Calu3 (cell line): ENCODE measurements around the gene CACNA2D3. TPM values are rescaled to one million over a fixed set of nuclear protein-coding genes. Genes with fewer than 3 reads are reported as not detected.

Source experiments
- BruUV-seq: library from RNA; stranded (reverse); fragments of 400-500 nt; replicated peaks from 2 replicates; lab custom pipeline; 2021; lab: Mats Ljungman, UMichigan
- CTCF ChIA-PET: fragments of 300-600 bp; sonication (Branson Sonifier 250); formaldehyde crosslinking; loops from one replicate; lab custom pipeline; 2022; ENCODE audit warnings: antibody characterized with exemption; lab: Charles Lee
- DNase-seq: peaks from one replicate; pipeline ENCODE4 v3.0.0; 2022
- H3K27ac Mint-ChIP-seq: one replicate; pipeline ENCODE4 v1.8.0; 2022; ENCODE audit warnings: mixed read lengths; ENCODE audit not compliant: unreplicated experiment
- H3K27me3 Mint-ChIP-seq: one replicate; pipeline ENCODE4 v1.8.0; 2022; ENCODE audit warnings: mixed read lengths; ENCODE audit not compliant: unreplicated experiment
- H3K36me3 Mint-ChIP-seq: one replicate; pipeline ENCODE4 v1.8.0; 2022; ENCODE audit warnings: mild to moderate bottlenecking, moderate library complexity, mixed read lengths; ENCODE audit not compliant: insufficient read depth, unreplicated experiment
- H3K4me1 Mint-ChIP-seq: one replicate; pipeline ENCODE4 v1.8.0; 2022; ENCODE audit warnings: mild to moderate bottlenecking, low read depth, mixed read lengths; ENCODE audit not compliant: unreplicated experiment
- H3K4me3 Mint-ChIP-seq: one replicate; pipeline ENCODE4 v1.8.0; 2022; ENCODE audit warnings: mild to moderate bottlenecking, low read depth, moderate library complexity, mixed read lengths; ENCODE audit not compliant: unreplicated experiment
- H3K9me3 Mint-ChIP-seq: one replicate; pipeline ENCODE4 v1.8.0; 2022; ENCODE audit warnings: low read depth, mixed read lengths; ENCODE audit not compliant: unreplicated experiment
- intact Hi-C: fragments of 100-400 bp; cut with micrococcal nuclease; formaldehyde crosslinking; loops from one replicate; pipeline ENCODE4 v1.10.0; 2022; ENCODE audit not compliant: unreplicated experiment
- total RNA-seq: library from RNA; stranded (reverse); gene quantifications from 2 replicates; pipeline ENCODE4 v1.2.3, GENCODE V29; 2022
- TF ChIP-seq, protein P1 (sequence below): fragments of 200-600 bp; IDR thresholded peaks from one replicate; pipeline ENCODE4 v1.8.0; 2022; ENCODE audit warnings: antibody characterized with exemption; ENCODE audit not compliant: unreplicated experiment

The CACNA2D3 gene
- total RNA-seq, 1 experiment from 2014 or later = not detected

DNA sequence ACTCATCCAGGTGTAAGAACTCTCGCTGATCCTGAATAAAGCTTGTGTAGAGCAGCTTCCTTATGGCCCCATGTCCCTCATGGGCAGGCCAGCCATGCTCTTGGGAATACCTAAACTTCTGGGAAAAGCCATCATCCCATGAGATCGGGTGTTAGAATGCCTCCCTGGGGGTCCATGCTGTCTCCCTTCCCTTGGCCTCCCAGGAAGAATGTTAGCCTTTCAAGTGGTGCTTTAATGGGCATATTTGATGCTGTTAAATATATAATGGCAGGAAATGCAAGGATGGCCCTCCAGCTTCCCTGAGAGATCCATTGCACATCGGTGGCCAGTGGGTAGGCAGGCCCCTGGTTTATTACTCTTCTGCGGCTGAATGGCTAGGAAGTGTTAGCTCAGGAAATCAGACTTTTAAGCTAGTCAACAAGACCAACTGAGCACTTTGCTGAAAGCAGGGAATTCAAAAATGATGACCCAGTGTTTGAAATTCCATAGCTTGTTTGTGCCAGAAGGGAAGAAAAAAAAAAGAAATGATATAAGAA lies 866.0 kb downstream of the CACNA2D3 start:
- no peak for DNase-seq
- TF ChIP-seq, protein P1, sequence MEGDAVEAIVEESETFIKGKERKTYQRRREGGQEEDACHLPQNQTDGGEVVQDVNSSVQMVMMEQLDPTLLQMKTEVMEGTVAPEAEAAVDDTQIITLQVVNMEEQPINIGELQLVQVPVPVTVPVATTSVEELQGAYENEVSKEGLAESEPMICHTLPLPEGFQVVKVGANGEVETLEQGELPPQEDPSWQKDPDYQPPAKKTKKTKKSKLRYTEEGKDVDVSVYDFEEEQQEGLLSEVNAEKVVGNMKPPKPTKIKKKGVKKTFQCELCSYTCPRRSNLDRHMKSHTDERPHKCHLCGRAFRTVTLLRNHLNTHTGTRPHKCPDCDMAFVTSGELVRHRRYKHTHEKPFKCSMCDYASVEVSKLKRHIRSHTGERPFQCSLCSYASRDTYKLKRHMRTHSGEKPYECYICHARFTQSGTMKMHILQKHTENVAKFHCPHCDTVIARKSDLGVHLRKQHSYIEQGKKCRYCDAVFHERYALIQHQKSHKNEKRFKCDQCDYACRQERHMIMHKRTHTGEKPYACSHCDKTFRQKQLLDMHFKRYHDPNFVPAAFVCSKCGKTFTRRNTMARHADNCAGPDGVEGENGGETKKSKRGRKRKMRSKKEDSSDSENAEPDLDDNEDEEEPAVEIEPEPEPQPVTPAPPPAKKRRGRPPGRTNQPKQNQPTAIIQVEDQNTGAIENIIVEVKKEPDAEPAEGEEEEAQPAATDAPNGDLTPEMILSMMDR = no peak
- H3K27ac Mint-ChIP-seq = no peak overlapping the region
- H3K36me3 Mint-ChIP-seq = no peaks in the 10 kb centered on the region
- H3K27me3 Mint-ChIP-seq = no peaks in the 10 kb centered on the region
- intact Hi-C loops = no loop called here
- H3K9me3 Mint-ChIP-seq = peaks cover 2% of the 10 kb centered on the region
- H3K4me3 Mint-ChIP-seq = no peak overlapping the region
- BruUV-seq = no TSS peak
- CTCF ChIA-PET = no interaction called here
- no peaks in the 10 kb centered on the region for H3K4me1 Mint-ChIP-seq

DNA sequence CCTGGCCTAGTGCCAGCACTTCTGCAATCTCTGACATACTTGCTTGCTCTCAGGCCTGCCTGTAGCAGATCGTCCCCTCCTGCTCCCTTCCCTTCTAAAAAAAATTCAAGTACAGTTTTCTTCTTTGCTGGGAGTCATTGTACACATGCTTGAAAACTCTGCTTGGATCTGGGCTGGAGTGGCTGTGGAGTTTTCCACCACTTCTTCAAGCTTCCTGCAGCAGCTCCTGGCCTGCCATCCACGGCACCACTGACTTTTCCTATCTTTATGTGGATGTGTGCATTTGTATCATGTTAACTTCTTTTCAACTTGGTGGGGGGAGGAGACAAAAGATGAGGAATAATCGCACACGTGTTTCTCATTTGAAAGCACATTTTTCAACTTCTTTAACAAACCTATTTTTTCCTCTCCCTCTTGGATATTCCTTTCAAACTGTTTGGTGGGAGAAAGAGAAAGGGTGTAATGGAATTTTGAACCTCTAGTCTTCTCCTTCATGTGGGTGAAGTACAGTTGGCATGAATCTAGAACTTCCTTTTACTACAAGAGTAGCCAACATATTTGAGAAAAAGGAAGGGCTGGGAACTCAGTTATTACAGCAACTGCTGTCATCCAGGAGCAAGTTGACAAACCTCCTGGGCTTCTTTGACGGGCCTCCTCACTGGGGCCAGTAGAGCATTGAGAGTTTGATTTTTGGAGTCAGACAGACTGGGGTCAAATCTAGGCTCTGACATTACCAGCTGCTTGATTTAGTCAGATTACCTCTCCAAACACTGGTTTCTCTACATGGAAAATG lies 866.7 kb downstream of the CACNA2D3 start:
- peaks cover 2% of the 10 kb centered on the region for H3K9me3 Mint-ChIP-seq
- no peaks in the 10 kb centered on the region for H3K4me1 Mint-ChIP-seq
- no peaks in the 10 kb centered on the region for H3K27me3 Mint-ChIP-seq
- no peaks in the 10 kb centered on the region for H3K36me3 Mint-ChIP-seq
- DNase-seq = no peak
- H3K27ac Mint-ChIP-seq = no peak overlapping the region
- CTCF ChIA-PET = no interaction called here
- BruUV-seq = no TSS peak
- intact Hi-C loops = no loop called here
- H3K4me3 Mint-ChIP-seq = no peak overlapping the region
- TF ChIP-seq, protein P1 = no peak

DNA sequence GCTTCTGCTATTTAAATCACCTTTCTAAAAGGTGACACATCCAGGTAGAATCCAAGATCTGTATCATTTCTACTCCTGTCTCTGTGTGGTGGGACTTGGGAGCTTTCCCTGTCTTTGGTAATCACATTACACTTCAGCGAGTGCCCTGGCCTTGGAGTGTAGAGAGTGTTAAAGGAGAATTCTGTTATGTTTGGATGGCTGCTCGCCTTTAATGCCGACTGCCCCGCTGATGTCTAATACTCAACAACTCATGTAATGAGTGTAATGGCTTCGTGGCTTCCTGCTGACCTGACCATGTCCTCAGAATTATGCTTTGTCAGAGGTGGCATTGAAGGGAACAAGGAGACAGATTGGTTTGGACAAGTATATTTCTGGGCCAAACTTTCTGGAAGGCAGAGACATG lies 871.8 kb downstream of the CACNA2D3 start:
- intact Hi-C loops = no loop called here
- Mint-ChIP-seq H3K27me3 (no peaks in the 10 kb centered on the region), H3K9me3 (peaks cover 2% of the 10 kb centered on the region), H3K27ac (no peak overlapping the region), H3K4me3 (no peak overlapping the region), H3K4me1 (no peaks in the 10 kb centered on the region), H3K36me3 (no peaks in the 10 kb centered on the region)
- TF ChIP-seq, protein P1 = no peak
- no peak for DNase-seq
- CTCF ChIA-PET = no interaction called here
- BruUV-seq = no TSS peak

DNA sequence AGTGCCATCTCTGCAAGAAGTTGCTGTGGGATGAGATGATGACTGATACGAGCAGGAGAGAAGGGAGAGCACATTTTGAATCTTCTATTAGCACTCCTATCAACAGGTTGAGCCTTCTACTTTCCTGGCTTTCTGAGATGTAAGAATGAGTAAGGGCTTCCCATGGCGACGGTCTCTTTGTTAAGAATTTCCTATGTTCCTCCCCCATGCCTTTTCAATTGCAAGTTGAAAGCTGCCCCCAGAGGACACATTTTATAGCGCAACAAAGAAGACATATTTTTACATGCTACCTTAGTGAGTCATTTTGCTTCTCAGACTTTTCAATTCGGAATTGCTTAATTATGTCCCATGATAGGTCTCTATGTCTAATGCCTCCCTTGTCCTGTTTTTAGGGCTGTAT lies 876.8 kb downstream of the CACNA2D3 start:
- no peak for DNase-seq
- Mint-ChIP-seq H3K36me3 (no peaks in the 10 kb centered on the region), H3K9me3 (no peaks in the 10 kb centered on the region), H3K4me3 (no peak overlapping the region), H3K27me3 (no peaks in the 10 kb centered on the region), H3K4me1 (no peaks in the 10 kb centered on the region), H3K27ac (no peak overlapping the region)
- TF ChIP-seq, protein P1 = no peak
- intact Hi-C loops = no loop called here
- CTCF ChIA-PET = no interaction called here
- no TSS peak for BruUV-seq
